Measurements from ENCODE around the gene PRICKLE2.

The PRICKLE2 gene

DNA sequence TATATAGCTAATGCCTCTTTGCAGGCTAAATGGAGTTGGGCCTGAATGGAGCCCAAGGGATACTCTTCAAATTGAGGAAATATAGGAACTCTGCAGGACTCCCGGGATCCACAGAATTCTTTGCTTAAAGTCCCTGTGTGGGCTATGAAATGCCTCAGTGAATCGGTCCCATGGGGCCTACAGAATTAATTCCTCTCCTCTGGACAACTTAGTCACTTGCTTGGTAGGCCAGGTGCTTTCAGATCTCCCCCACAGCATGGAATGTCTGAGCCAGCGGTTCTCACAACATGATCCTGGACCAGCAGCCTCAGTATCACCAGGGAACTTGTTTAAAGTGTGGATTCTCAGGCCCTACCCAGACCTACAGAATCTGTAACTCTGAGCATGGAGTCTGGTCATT, 15.1 kb upstream of the PRICKLE2 start:
- Histone ChIP-seq H3K27me3 (ENCODE audit: control insufficient read depth, low read length) (no peaks in the 10 kb centered on the region), H3K9me3 (ENCODE audit: control insufficient read depth, insufficient read depth, low read length) (no peaks in the 10 kb centered on the region), H3F3A (ENCODE audit: control insufficient read depth, insufficient read depth) (no peaks in the 10 kb centered on the region), H3K27ac (ENCODE audit: low read depth, low read length) (no peak overlapping the region), H3K4me1 (ENCODE audit: control insufficient read depth, low read length) (no peaks in the 10 kb centered on the region), H3K4me3 (ENCODE audit: low read length) (no peak overlapping the region), H4K20me1 (ENCODE audit: control insufficient read depth, insufficient read depth, low read depth, low read length) (no peaks in the 10 kb centered on the region), H3K9me2 (replicated peaks; ENCODE audit: control insufficient read depth, low read length) (no peaks in the 10 kb centered on the region), H3K4me2 (ENCODE audit: low read length) (no peak overlapping the region), H3K79me2 (ENCODE audit: control insufficient read depth, low read length) (no peaks in the 10 kb centered on the region), H3K36me3 (ENCODE audit: control insufficient read depth, low read length) (no peaks in the 10 kb centered on the region)
- TF ChIP-seq EZH2phosphoT487 (IDR thresholded peaks at IDR 0.05; ENCODE audit: borderline replicate concordance, low read length): no peak
- TF ChIP-seq, protein P1, sequence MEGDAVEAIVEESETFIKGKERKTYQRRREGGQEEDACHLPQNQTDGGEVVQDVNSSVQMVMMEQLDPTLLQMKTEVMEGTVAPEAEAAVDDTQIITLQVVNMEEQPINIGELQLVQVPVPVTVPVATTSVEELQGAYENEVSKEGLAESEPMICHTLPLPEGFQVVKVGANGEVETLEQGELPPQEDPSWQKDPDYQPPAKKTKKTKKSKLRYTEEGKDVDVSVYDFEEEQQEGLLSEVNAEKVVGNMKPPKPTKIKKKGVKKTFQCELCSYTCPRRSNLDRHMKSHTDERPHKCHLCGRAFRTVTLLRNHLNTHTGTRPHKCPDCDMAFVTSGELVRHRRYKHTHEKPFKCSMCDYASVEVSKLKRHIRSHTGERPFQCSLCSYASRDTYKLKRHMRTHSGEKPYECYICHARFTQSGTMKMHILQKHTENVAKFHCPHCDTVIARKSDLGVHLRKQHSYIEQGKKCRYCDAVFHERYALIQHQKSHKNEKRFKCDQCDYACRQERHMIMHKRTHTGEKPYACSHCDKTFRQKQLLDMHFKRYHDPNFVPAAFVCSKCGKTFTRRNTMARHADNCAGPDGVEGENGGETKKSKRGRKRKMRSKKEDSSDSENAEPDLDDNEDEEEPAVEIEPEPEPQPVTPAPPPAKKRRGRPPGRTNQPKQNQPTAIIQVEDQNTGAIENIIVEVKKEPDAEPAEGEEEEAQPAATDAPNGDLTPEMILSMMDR (IDR thresholded peaks at IDR 0.05; ENCODE audit: low read depth, low read length, poor library complexity, severe bottlenecking): no peak

DNA sequence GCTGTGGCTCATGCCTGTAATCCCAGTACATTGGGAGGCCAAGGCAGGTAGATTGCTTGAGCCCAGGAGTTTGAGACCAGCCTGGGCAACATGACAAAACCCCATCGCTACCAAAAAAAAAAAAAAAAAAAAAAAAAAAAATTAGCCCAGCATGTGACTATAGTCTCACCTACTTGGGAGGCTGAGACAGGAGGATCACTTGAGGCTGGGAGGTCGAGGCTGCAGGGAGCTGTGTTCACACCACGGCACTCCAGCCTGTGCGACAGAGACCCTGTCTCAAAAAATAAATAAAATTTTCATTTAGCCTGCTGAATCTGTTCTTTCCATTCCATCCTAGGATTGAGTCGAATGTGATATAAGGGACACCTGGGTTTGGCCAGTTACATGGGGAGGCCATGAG, 14.6 kb upstream of the PRICKLE2 start:
- Histone ChIP-seq H3K9me2 (replicated peaks; ENCODE audit: control insufficient read depth, low read length) (no peaks in the 10 kb centered on the region), H4K20me1 (ENCODE audit: control insufficient read depth, insufficient read depth, low read depth, low read length) (no peaks in the 10 kb centered on the region), H3K9me3 (ENCODE audit: control insufficient read depth, insufficient read depth, low read length) (no peaks in the 10 kb centered on the region), H3F3A (ENCODE audit: control insufficient read depth, insufficient read depth) (no peaks in the 10 kb centered on the region), H3K4me3 (ENCODE audit: low read length) (no peak overlapping the region), H3K4me2 (ENCODE audit: low read length) (no peak overlapping the region), H3K4me1 (ENCODE audit: control insufficient read depth, low read length) (no peaks in the 10 kb centered on the region), H3K27ac (ENCODE audit: low read depth, low read length) (no peak overlapping the region), H3K27me3 (ENCODE audit: control insufficient read depth, low read length) (no peaks in the 10 kb centered on the region), H3K79me2 (ENCODE audit: control insufficient read depth, low read length) (no peaks in the 10 kb centered on the region), H3K36me3 (ENCODE audit: control insufficient read depth, low read length) (no peaks in the 10 kb centered on the region)
- TF ChIP-seq, protein P1 (IDR thresholded peaks at IDR 0.05; ENCODE audit: low read depth, low read length, poor library complexity, severe bottlenecking): no peak
- no peak for TF ChIP-seq EZH2phosphoT487 (IDR thresholded peaks at IDR 0.05; ENCODE audit: borderline replicate concordance, low read length)

DNA sequence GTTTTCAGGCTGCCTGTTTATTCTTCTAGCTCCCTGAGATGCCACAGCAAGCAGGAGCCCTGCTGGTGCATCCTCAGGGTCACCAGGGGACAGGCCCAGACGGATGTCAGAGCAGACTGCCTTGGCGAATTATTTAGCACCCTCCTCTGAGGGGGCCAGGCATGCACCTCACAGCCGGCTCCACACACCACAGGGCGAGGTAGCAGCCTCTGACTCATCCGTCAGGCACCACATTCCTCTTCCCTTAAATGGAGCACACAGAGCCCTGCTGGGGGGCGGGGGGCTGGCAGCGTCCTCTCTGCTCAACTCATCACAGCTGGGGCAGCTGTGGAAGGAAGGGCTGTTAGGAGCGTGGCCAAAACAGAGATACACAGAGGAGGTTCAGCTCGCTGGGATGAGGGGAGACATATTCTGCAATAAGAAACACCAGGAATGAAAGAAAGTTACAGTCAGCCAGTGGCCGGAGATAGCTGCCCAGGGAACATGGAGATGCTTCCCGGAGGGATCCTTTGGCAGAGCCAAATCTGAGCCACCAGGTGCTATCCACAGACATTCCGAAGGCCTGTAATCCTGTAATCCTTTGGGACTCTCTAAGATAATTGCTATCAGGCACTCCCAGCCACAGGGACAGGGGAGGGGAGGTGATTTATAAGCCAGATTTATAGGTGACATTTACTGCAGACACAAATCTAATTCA, 13.9 kb upstream of the PRICKLE2 start:
- Histone ChIP-seq H3K36me3 (ENCODE audit: control insufficient read depth, low read length) (no peaks in the 10 kb centered on the region), H3F3A (ENCODE audit: control insufficient read depth, insufficient read depth) (no peaks in the 10 kb centered on the region), H3K27me3 (ENCODE audit: control insufficient read depth, low read length) (no peaks in the 10 kb centered on the region), H3K27ac (ENCODE audit: low read depth, low read length) (no peak overlapping the region), H3K4me1 (ENCODE audit: control insufficient read depth, low read length) (no peaks in the 10 kb centered on the region), H3K9me2 (replicated peaks; ENCODE audit: control insufficient read depth, low read length) (no peaks in the 10 kb centered on the region), H4K20me1 (ENCODE audit: control insufficient read depth, insufficient read depth, low read depth, low read length) (no peaks in the 10 kb centered on the region), H3K4me2 (ENCODE audit: low read length) (no peak overlapping the region), H3K9me3 (ENCODE audit: control insufficient read depth, insufficient read depth, low read length) (no peaks in the 10 kb centered on the region), H3K79me2 (ENCODE audit: control insufficient read depth, low read length) (no peaks in the 10 kb centered on the region), H3K4me3 (ENCODE audit: low read length) (no peak overlapping the region)
- no peak for TF ChIP-seq EZH2phosphoT487 (IDR thresholded peaks at IDR 0.05; ENCODE audit: borderline replicate concordance, low read length)
- TF ChIP-seq, protein P1 (IDR thresholded peaks at IDR 0.05; ENCODE audit: low read depth, low read length, poor library complexity, severe bottlenecking): no peak

Measured in DOHH2 (cell line).